Adipocyte (in vitro differentiated cells): ENCODE data around the gene CUEDC1.
A peak's percentile ranks its signal among the peaks of the same experiment; 100 is the strongest.
"Not testable (repeated sequence)": the region's sequence is repeated elsewhere in the genome, so short reads cannot be mapped to it uniquely, and the experiment has no call there.

ENCODE experiments used
- DNase-seq: peaks from one replicate; pipeline ENCODE4 v3.0.0-alpha.2; 2015; ENCODE audit warnings: low read depth
- H3K27me3 ChIP-seq: replicated peaks from 2 replicates; pipeline ENCODE4 v1.7.0; 2013; ENCODE audit warnings: mild to moderate bottlenecking, low read length, moderate library complexity; ENCODE audit not compliant: control insufficient read depth, insufficient read depth
- H3K36me3 ChIP-seq: 2 replicates; pipeline ENCODE4 v1.7.0; 2013; ENCODE audit warnings: low read length, mild to moderate bottlenecking, moderate library complexity; ENCODE audit not compliant: control insufficient read depth, insufficient read depth, severe bottlenecking
- H3K4me1 ChIP-seq: 2 replicates; pipeline ENCODE4 v1.7.0; 2013; ENCODE audit warnings: mild to moderate bottlenecking, low read length, moderate library complexity; ENCODE audit not compliant: control insufficient read depth, insufficient read depth
- H3K4me3 ChIP-seq: 2 replicates; pipeline ENCODE4 v1.7.0; 2013; ENCODE audit warnings: mild to moderate bottlenecking, low read length, moderate library complexity
- H3K9ac ChIP-seq: 2 replicates; pipeline ENCODE4 v1.7.0; 2013; ENCODE audit warnings: mild to moderate bottlenecking, low read length, moderate library complexity
- H3K9me3 ChIP-seq: 2 replicates; pipeline ENCODE4 v1.7.0; 2013; ENCODE audit warnings: mild to moderate bottlenecking, low read length, moderate library complexity; ENCODE audit not compliant: control insufficient read depth

The CUEDC1 gene

DNA sequence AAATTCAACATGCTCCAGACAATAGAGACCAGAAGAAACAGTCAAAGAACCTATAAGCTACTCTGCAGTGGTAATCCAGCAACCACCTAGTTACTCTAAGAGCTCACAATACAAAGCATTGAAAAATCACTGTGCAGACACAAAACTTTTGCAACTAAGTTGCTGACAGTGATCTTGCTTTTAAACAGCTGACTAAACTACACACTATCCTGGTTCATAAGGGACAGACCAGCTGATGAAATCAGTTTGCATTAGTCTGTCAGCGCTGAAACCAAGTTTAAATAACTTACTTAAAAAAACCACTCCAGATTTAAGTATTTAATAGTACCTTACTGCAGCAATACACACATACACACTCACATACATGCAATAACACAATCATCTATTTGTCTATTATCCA, 28.2 kb upstream of the CUEDC1 start:
- Histone ChIP-seq H3K4me3 (peak overlapping the region; percentile 0), H3K36me3 (peaks cover 44% of the 10 kb centered on the region), H3K9me3 (no peaks in the 10 kb centered on the region), H3K4me1 (peaks cover 44% of the 10 kb centered on the region), H3K27me3 (no peaks in the 10 kb centered on the region), H3K9ac (peak overlapping the region; percentile 52)
- DNase-seq: no peak

GRCh38 chr17:57982452-57983170, 27.4 kb upstream of the CUEDC1 start:
- H3K4me1 ChIP-seq: peaks cover 43% of the 10 kb centered on the region
- H3K9ac ChIP-seq: no peak overlapping the region

DNA sequence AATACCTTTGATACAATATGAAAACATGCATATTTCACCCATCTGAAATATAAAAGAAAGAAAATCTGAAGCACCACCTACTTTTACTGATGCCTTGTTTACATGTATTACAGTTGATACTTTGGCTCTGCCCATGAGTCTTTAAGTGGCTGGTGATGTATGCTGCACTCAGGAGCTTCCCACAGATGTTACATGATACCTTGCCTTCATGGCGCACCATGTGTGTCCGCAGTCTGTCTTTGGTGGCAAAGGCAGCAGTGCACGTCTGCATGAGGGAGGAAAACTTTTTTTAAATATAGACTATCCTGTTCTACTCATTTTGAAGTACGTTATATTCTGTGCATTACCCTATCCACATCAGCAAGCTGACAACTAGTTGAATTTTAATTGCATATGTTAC, 25.3 kb upstream of the CUEDC1 start:
- no peak overlapping the region for H3K4me3 ChIP-seq
- no peaks in the 10 kb centered on the region for H3K27me3 ChIP-seq
- no peak for DNase-seq
- peaks cover 63% of the 10 kb centered on the region for H3K36me3 ChIP-seq
- H3K9ac ChIP-seq: no peak overlapping the region
- no peaks in the 10 kb centered on the region for H3K9me3 ChIP-seq
- H3K4me1 ChIP-seq: peaks cover 35% of the 10 kb centered on the region

More at GRCh38 chr17:57982452-57983170, 27.4 kb upstream of the CUEDC1 start:
- Histone ChIP-seq H3K36me3 (peaks cover 48% of the 10 kb centered on the region), H3K9me3 (no peaks in the 10 kb centered on the region), H3K27me3 (no peaks in the 10 kb centered on the region), H3K4me3 (no peak overlapping the region)
- DNase-seq: no peak

DNA sequence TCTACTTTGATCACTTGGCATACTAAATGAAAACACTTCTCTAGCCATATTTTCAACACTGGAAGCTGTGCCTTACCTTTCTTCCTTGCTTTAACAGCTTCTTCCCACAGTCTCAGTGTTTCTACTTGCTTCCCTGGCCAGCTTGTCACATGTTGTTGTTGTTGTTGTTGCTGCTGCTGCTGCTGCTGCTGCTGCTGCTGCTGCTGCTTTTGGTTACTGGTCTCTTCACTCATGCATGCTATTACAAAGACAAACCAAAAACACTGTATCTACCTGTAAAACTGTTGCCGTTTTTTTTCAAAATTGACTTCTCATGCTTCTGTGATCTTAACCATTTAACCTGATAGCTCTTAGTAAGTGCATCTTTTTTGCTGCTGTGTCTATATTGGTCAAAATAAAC, 23.9 kb upstream of the CUEDC1 start:
- no peak for DNase-seq
- H3K4me3 ChIP-seq: no peak overlapping the region
- peaks cover 33% of the 10 kb centered on the region for H3K4me1 ChIP-seq
- H3K9ac ChIP-seq: no peak overlapping the region
- H3K9me3 ChIP-seq: no peaks in the 10 kb centered on the region
- peaks cover 71% of the 10 kb centered on the region for H3K36me3 ChIP-seq
- H3K27me3 ChIP-seq: no peaks in the 10 kb centered on the region

GRCh38 chr17:57976594-57976993, 21.4 kb upstream of the CUEDC1 start:
- Histone ChIP-seq H3K4me1 (peaks cover 16% of the 10 kb centered on the region), H3K9ac (no peak overlapping the region), H3K4me3 (no peak overlapping the region), H3K36me3 (peaks cover 77% of the 10 kb centered on the region), H3K27me3 (no peaks in the 10 kb centered on the region), H3K9me3 (no peaks in the 10 kb centered on the region)
- DNase-seq: no peak

- H3K9me3 ChIP-seq: no peaks in the 10 kb centered on the region
- no peak overlapping the region for H3K4me3 ChIP-seq
- H3K36me3 ChIP-seq: peaks cover 62% of the 10 kb centered on the region
- peak; percentile 72 for DNase-seq
- H3K4me1 ChIP-seq: peaks cover 16% of the 10 kb centered on the region
- no peaks in the 10 kb centered on the region for H3K27me3 ChIP-seq
- H3K9ac ChIP-seq: peak overlapping the region; percentile 10
Measured at GRCh38 chr17:57975044-57975443, 19.8 kb upstream of the CUEDC1 start.

- H3K27me3 ChIP-seq, H3K9me3 ChIP-seq, H3K9ac ChIP-seq, DNase-seq, H3K4me3 ChIP-seq: not testable (repeated sequence)
- H3K36me3 ChIP-seq: peaks cover 54% of the 10 kb centered on the region
- peaks cover 16% of the 10 kb centered on the region for H3K4me1 ChIP-seq
Measured at GRCh38 chr17:57974053-57974824, 19.0 kb upstream of the CUEDC1 start.

DNA sequence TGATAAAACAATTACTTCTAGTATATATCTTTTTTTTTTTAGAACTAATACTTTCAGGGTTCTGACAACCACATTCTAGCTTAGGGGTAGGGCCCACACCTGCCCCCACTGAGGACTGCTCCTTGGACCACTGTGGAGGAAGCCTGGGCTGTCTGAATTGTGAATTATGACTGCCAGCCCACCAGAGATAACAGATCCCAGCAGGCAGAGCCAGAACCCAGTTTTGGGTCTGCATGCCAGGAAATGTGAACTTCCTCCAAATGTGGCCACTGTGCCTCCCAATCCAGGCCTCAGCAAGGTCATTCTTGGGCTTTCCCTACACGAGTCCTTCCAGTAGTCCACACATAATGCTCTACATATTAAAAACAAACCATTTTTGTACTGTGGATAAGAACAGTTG, 16.9 kb upstream of the CUEDC1 start:
- H3K4me1 ChIP-seq: peaks cover 16% of the 10 kb centered on the region
- no peaks in the 10 kb centered on the region for H3K9me3 ChIP-seq
- H3K36me3 ChIP-seq: peaks cover 40% of the 10 kb centered on the region

DNA sequence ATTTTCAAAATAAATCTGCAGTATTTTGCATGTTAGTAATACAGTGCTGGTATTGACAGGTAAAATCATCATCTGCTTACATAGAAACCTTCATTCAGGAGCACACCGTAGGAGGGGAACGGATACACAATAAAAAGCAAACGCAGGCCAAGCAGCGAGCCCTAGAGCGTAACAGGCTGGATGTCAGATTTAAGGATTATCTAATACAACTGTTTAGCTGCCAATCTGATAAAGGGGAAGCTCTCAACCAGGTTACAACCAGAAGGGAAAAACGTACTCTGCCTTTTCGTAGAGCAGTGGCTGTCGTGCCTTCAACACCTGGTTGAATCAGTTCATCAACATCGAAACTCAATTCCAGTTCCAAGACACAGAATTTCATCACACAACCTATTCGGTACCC, 16.4 kb upstream of the CUEDC1 start:
- Histone ChIP-seq H3K9ac (no peak overlapping the region), H3K4me1 (peaks cover 16% of the 10 kb centered on the region), H3K27me3 (no peaks in the 10 kb centered on the region), H3K4me3 (no peak overlapping the region), H3K36me3 (peaks cover 34% of the 10 kb centered on the region), H3K9me3 (no peaks in the 10 kb centered on the region)
- no peak for DNase-seq

More for the DNA sequence above, 16.9 kb upstream of the CUEDC1 start:
- H3K9ac ChIP-seq: no peak overlapping the region
- no peak overlapping the region for H3K4me3 ChIP-seq
- no peak for DNase-seq
- H3K27me3 ChIP-seq: no peaks in the 10 kb centered on the region

DNA sequence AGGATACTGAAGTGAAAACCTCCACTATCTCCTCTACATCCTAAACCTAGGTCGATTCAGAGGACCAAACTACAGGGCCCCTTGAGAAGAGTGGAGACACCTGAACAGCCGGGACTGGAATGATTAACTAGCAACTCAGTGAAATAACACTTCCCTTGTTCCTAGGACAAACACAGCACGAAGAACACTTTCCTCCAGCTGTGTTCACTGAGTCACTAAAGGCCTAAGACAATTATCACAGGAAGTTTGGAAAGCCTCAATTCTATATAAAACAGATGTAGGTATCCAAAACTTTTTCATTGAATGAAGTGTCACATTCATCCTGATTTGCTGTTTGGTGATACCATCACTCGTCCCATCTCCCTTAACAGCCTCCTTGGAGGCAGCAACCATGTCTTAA, 15.5 kb upstream of the CUEDC1 start:
- Histone ChIP-seq H3K9me3 (no peaks in the 10 kb centered on the region), H3K4me3 (no peak overlapping the region), H3K36me3 (peaks cover 28% of the 10 kb centered on the region), H3K27me3 (no peaks in the 10 kb centered on the region), H3K9ac (no peak overlapping the region), H3K4me1 (peaks cover 15% of the 10 kb centered on the region)
- DNase-seq: peak; percentile 64

GRCh38 chr17:57968456-57968855, 13.2 kb upstream of the CUEDC1 start:
- H3K9me3 ChIP-seq: no peaks in the 10 kb centered on the region
- H3K4me1 ChIP-seq: no peaks in the 10 kb centered on the region
- no peaks in the 10 kb centered on the region for H3K27me3 ChIP-seq
- H3K36me3 ChIP-seq: peaks cover 13% of the 10 kb centered on the region
- H3K9ac ChIP-seq: no peak overlapping the region
- no peak for DNase-seq
- H3K4me3 ChIP-seq: no peak overlapping the region
